IMR-90 (cell line): ENCODE data around the gene PRELID1. TPM values are rescaled to one million over a fixed set of nuclear protein-coding genes. Genes with fewer than 3 reads are reported as not detected.

Experiments used
- ATAC-seq: fragments of 200-7000 bp; cut with Tn5 transposase; 2 replicates; pipeline ENCODE4 v1.9.1; 2020; ENCODE audit warnings: low read depth, mild to moderate bottlenecking, moderate library complexity
- BruUV-seq: library from RNA; stranded (reverse); fragments of 400-500 nt; replicated peaks from 2 replicates; lab custom pipeline; 2021; lab: Mats Ljungman, UMichigan
- CTCF ChIA-PET: fragments of 300-600 bp; formaldehyde crosslinking; extraction: SDS; loops from one replicate; lab custom pipeline; 2021; ENCODE audit warnings: antibody characterized with exemption; lab: Yijun Ruan, JAX
- POLR2A ChIA-PET: fragments of 300-600 bp; sonication (Branson Sonifier 250); formaldehyde crosslinking; loops from one replicate; lab custom pipeline; 2022; ENCODE audit warnings: antibody characterized with exemption; ENCODE audit not compliant: unreplicated experiment; lab: Charles Lee
- DNase-seq: peaks from one replicate; pipeline ENCODE4 v3.0.0; 2013
- H2AFZ ChIP-seq: replicated peaks from 2 replicates; pipeline ENCODE3; 2013; ENCODE audit warnings: low read length, mild to moderate bottlenecking; ENCODE audit not compliant: poor library complexity
- H2AK5ac ChIP-seq: 2 replicates; pipeline ENCODE4 v1.6.1; 2013; ENCODE audit warnings: low read depth, low read length, inconsistent platforms
- H2AK9ac ChIP-seq: replicated peaks from 2 replicates; pipeline ENCODE3; 2013; ENCODE audit warnings: mild to moderate bottlenecking, low read depth, low read length, moderate library complexity; ENCODE audit not compliant: poor library complexity
- H2BK120ac ChIP-seq: 2 replicates; pipeline ENCODE4 v1.6.1; 2013; ENCODE audit warnings: low read depth, low read length, inconsistent platforms
- H2BK15ac ChIP-seq: 3 replicates; pipeline ENCODE4 v1.6.1; 2013; ENCODE audit warnings: low read depth, low read length, inconsistent platforms
- H2BK20ac ChIP-seq: 2 replicates; pipeline ENCODE4 v1.6.1; 2013; ENCODE audit warnings: low read depth, mild to moderate bottlenecking, inconsistent platforms, low read length, moderate library complexity
- H2BK5ac ChIP-seq: 2 replicates; pipeline ENCODE4 v1.6.1; 2013; ENCODE audit warnings: mild to moderate bottlenecking, low read depth, low read length, inconsistent platforms; ENCODE audit not compliant: poor library complexity, severe bottlenecking
- H3K14ac ChIP-seq: replicated peaks from 2 replicates; pipeline ENCODE4 v1.6.1; 2013; ENCODE audit warnings: low read depth, low read length, inconsistent platforms
- H3K18ac ChIP-seq: 2 replicates; pipeline ENCODE4 v1.6.1; 2013; ENCODE audit warnings: low read depth, low read length, control low read depth
- H3K23ac ChIP-seq: 2 replicates; pipeline ENCODE4 v1.6.1; 2013; ENCODE audit warnings: low read depth, low read length, inconsistent platforms
- H3K27ac ChIP-seq: 2 replicates; pipeline ENCODE4 v1.5.1; 2013; ENCODE audit warnings: mild to moderate bottlenecking, control low read depth, low read length; ENCODE audit not compliant: insufficient read depth
- H3K27me3 ChIP-seq: 2 replicates; pipeline ENCODE4 v1.6.1; 2013; ENCODE audit warnings: low read length; ENCODE audit not compliant: control insufficient read depth, insufficient read depth
- H3K36me3 ChIP-seq: 2 replicates; pipeline ENCODE4 v1.6.1; 2013; ENCODE audit warnings: low read length, mixed read lengths; ENCODE audit not compliant: control insufficient read depth, insufficient read depth
- H3K4ac ChIP-seq: 2 replicates; pipeline ENCODE4 v1.6.1; 2013; ENCODE audit warnings: low read depth, low read length, inconsistent platforms
- H3K4me1 ChIP-seq: 2 replicates; pipeline ENCODE4 v1.6.1; 2013; ENCODE audit warnings: low read length, mixed read lengths; ENCODE audit not compliant: control insufficient read depth, insufficient read depth
- H3K4me2 ChIP-seq: 2 replicates; pipeline ENCODE4 v1.6.1; 2013; ENCODE audit warnings: low read depth, mild to moderate bottlenecking, control low read depth, low read length, moderate library complexity
- H3K4me3 ChIP-seq: 2 replicates; pipeline ENCODE4 v1.5.1; 2013; ENCODE audit warnings: low read depth, mild to moderate bottlenecking, control low read depth, low read length, moderate library complexity; ENCODE audit not compliant: insufficient read depth
- H3K56ac ChIP-seq: 2 replicates; pipeline ENCODE4 v1.6.1; 2013; ENCODE audit warnings: low read length, inconsistent platforms; ENCODE audit not compliant: insufficient read depth; ENCODE audit errors: extremely low read depth
- H3K79me1 ChIP-seq, 2 experiments: 2 replicates each; pipeline ENCODE4 v1.6.1; 2013; ENCODE audit warnings: low read length in 2 of 2, inconsistent platforms in 1 of 2, low read depth in 1 of 2
- H3K9ac ChIP-seq: 2 replicates; pipeline ENCODE4 v1.6.1; 2013; ENCODE audit warnings: low read depth, low read length, control low read depth
- H3K9me1 ChIP-seq: 2 replicates; pipeline ENCODE4 v1.6.1; 2013; ENCODE audit warnings: low read length, inconsistent platforms; ENCODE audit not compliant: insufficient read depth
- H3K9me3 ChIP-seq: 2 replicates; pipeline ENCODE4 v1.6.1; 2013; ENCODE audit warnings: low read length; ENCODE audit not compliant: control insufficient read depth, insufficient read depth
- H4K20me1 ChIP-seq: 2 replicates; pipeline ENCODE4 v1.6.1; 2013; ENCODE audit warnings: low read length, inconsistent platforms; ENCODE audit not compliant: insufficient read depth
- H4K5ac ChIP-seq: 2 replicates; pipeline ENCODE4 v1.6.1; 2013; ENCODE audit warnings: mild to moderate bottlenecking, low read depth, low read length, control low read depth
- H4K8ac ChIP-seq, 2 experiments: 2 replicates each; pipeline ENCODE4 v1.6.1; 2013; ENCODE audit warnings: low read depth in 2 of 2, low read length in 2 of 2, control low read depth in 1 of 2, inconsistent platforms in 1 of 2
- H4K91ac ChIP-seq: 2 replicates; pipeline ENCODE4 v1.6.1; 2013; ENCODE audit warnings: low read depth, low read length, inconsistent platforms; ENCODE audit not compliant: insufficient read depth
- BHLHE40 ChIP-seq: fragments of 150-350 bp; IDR thresholded peaks from 2 replicates; pipeline ENCODE4 v1.6.1; 2016; ENCODE audit warnings: mild to moderate bottlenecking, low read depth, low read length
- CEBPB ChIP-seq: IDR thresholded peaks from 2 replicates; pipeline ENCODE4 v1.6.1; 2012; ENCODE audit warnings: low read depth, low read length, improper control_type of control experiment
- CTCF ChIP-seq: conservative IDR thresholded peaks from 2 replicates; pipeline ENCODE4 v1.5.1; 2012; ENCODE audit warnings: mild to moderate bottlenecking, low read depth, low read length, improper control_type of control experiment
- FOS ChIP-seq: fragments of 150-350 bp; IDR thresholded peaks from 2 replicates; pipeline ENCODE4 v1.6.1; 2016; ENCODE audit warnings: low read depth, low read length
- NFE2L2 ChIP-seq: fragments of 150-350 bp; IDR thresholded peaks from 2 replicates; pipeline ENCODE4 v1.6.1; 2016; ENCODE audit warnings: low read depth, mild to moderate bottlenecking, low read length
- WGBS, 2 experiments: methylation state at CpG; one replicate each; pipeline versions ENCODE4 v1.1.5 to v1.1.7; 2013; ENCODE audit warnings: missing lambda C conversion rate in 2 of 2; ENCODE audit not compliant: insufficient read length in 1 of 2; ENCODE audit errors: extremely low coverage in 2 of 2; 5-methylcytosine and 5-hydroxymethylcytosine counted together
- dilution Hi-C: fragments of 300-500 bp; cut with HindIII; formaldehyde crosslinking; loops from one replicate; pipeline ENCODE4 v1.14.3; 2018; ENCODE audit warnings: low sequenced_read_pairs; ENCODE audit not compliant: unreplicated experiment
- in situ Hi-C: fragments of 300-500 bp; cut with MboI; formaldehyde crosslinking; loops from 3 replicates; pipeline ENCODE4 v1.14.3; 2019; ENCODE audit warnings: low sequenced_read_pairs, inconsistent platforms, mixed read lengths
- intact Hi-C: fragments of 100-400 bp; cut with micrococcal nuclease; formaldehyde crosslinking; loops from 2 replicates; pipeline ENCODE4 v1.10.0; 2022
- polyA plus RNA-seq, 3 experiments: library from polyadenylated mRNA; depleted of rRNA; stranded (reverse); fragments of >200 nt; gene quantifications; 2 replicates each; pipeline ENCODE4 v1.2.3, GENCODE V29; 2012; ENCODE audit warnings: low replicate concordance in 1 of 3
- total RNA-seq: library from RNA; depleted of rRNA; stranded (reverse); fragments of >200 nt; gene quantifications from 2 replicates; pipeline ENCODE4 v1.2.3, GENCODE V29; 2012

PRELID1 gene
- total and polyA plus RNA-seq, 2 of the 4 experiments (the other 2 are of a cell fraction) = 116 to 239 TPM

DNA sequence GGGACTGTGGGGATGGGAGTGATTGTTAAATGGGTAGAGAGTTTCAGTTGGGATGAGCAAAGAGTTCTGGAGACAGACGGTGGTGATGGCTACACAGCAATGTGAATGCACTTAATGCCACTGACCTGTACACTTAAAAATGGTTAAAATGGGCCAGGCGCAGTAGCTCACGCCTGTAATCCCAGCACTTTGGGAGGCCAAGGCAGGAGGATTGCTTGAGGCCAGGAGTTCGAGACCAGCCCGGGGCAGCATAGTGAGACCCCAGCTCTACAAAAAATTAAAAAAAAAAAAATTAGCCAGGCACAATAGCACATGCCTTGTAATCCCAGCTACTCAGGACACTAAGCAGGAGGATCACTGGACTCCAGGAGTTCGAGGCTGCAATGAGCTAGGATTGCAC lies 40.2 kb downstream of the PRELID1 start:
- Histone ChIP-seq H3K27ac (no peak overlapping the region), H3K9ac (no peak overlapping the region), H4K20me1 (peaks cover 19% of the 10 kb centered on the region; the same call in 1 of the 2 replicates), H3K56ac (no peak overlapping the region), H4K8ac (no peak overlapping the region), H4K5ac (no peak overlapping the region), H3K9me3 (no peaks in the 10 kb centered on the region), H2BK5ac (no peak overlapping the region), H3K27me3 (no peaks in the 10 kb centered on the region), H3K4ac (no peak overlapping the region), H3K4me3 (no peak overlapping the region), H2AK5ac (no peak overlapping the region), H3K4me2 (no peak overlapping the region), H2AFZ (no peak overlapping the region), H2BK120ac (no peak overlapping the region), H4K91ac (no peak overlapping the region), H2BK15ac (no peak overlapping the region), H3K23ac (no peak overlapping the region), H3K4me1 (peaks cover 9% of the 10 kb centered on the region), H3K9me1 (peaks cover 12% of the 10 kb centered on the region; the same call in 1 of the 2 replicates), H3K14ac (no peak overlapping the region), H3K79me1 (peaks cover 41 to 50% of the 10 kb centered on the region in 2 experiments), H3K36me3 (peaks cover 12% of the 10 kb centered on the region), H2AK9ac (no peak overlapping the region), H2BK20ac (no peak overlapping the region), H3K18ac (no peak overlapping the region)
- CTCF ChIA-PET = no interaction called here
- in situ Hi-C loops (no loop called here), intact Hi-C loops (no loop called here), dilution Hi-C loops (no loop called here)
- DNase-seq = no peak
- TF ChIP-seq FOS (no peak), BHLHE40 (no peak), CEBPB (no peak), NFE2L2 (no peak), CTCF (no peak)
- 94% methylated on average over 3 of the region's 6 CpGs; no CpG with 5 or more reads in 1 of the 2 experiments for WGBS, 2 experiments
- POLR2A ChIA-PET = no interaction called here
- BruUV-seq = no TSS peak
- no peak for ATAC-seq
